Peyer's patch (tissue), 4 donors: ENCODE results near the gene FCER2. TPM values are rescaled to one million over a fixed set of nuclear protein-coding genes. Genes with fewer than 3 reads are reported as not detected.

Experiments used
- DNase-seq, 3 donors: peaks; one replicate each; pipeline ENCODE4 v3.0.0-alpha.2; 2017 to 2019
- H3K27ac ChIP-seq, 4 donors: fragments of 200-600 bp; sonication (generic); one replicate each; pipeline ENCODE4 v1.5.1; 2016 to 2019
- H3K27me3 ChIP-seq, 2 donors: fragments of 200-600 bp; sonication (generic); one replicate each; pipeline ENCODE4 v1.5.1; 2019
- H3K36me3 ChIP-seq, 3 donors: fragments of 200-600 bp; sonication (generic); one replicate each; pipeline ENCODE4 v1.5.1; 2016 to 2019
- H3K4me1 ChIP-seq, 4 donors: fragments of 200-600 bp; sonication (generic); one replicate each; pipeline ENCODE4 v1.5.1; 2016 to 2019
- H3K4me3 ChIP-seq, 4 donors: fragments of 200-600 bp; sonication (generic); 1 replicate in 3 of 4; 2 replicates in 1 of 4; pipeline ENCODE4 v1.5.1; 2016 to 2019; ENCODE audit warnings: mild to moderate bottlenecking in 1 of 4
- H3K9me3 ChIP-seq, 4 donors: fragments of 200-600 bp; sonication (generic); one replicate each; pipeline ENCODE4 v1.5.1; 2016 to 2019; ENCODE audit warnings: mild to moderate bottlenecking in 1 of 4
- POLR2A ChIP-seq, 2 donors: fragments of 450-650 bp; IDR thresholded peaks; one replicate each; pipeline ENCODE4 v1.5.1; 2017; ENCODE audit warnings: antibody characterized with exemption in 2 of 2, mild to moderate bottlenecking in 2 of 2, moderate library complexity in 2 of 2
- total RNA-seq, 4 donors: library from RNA; depleted of rRNA; stranded (reverse); fragments of >200 nt; gene quantifications; one replicate each; pipeline ENCODE4 v1.1.0, GENCODE V29; 2016
- TF ChIP-seq, protein P1 (sequence below), 6 experiments: fragments of 450-650 bp in 4 of 6; fragments of 200-600 bp in 2 of 6; sonication (generic) in 1 of 6; IDR thresholded peaks; one replicate each; pipeline ENCODE4 v1.5.1; 2017 to 2019; ENCODE audit warnings: antibody characterized with exemption in 6 of 6, mild to moderate bottlenecking in 3 of 6, moderate library complexity in 1 of 6

FCER2 gene
- total RNA-seq, 4 donors from 2014 or later: 2.0 to 10.7 TPM; not detected in 2

DNA sequence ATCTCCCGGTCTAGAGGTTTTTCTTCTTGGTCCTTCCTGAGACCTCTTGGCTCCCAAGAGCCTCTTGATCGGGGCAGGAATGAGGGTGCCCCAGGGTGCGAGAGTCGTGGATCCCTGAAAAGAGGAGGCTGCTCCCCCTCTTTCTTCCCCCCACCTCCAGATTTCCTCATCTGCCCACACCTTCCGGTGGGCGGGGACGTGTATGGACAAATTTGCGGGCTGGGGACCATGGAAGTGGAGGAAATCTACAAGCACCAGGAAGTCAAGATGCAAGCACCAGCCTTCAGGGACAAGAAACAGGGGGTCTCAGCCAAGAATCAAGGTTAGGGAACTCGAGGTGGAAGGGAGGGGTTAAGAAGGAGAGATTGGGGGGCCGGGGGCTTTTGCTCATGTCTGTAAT, 25.1 kb downstream of the FCER2 start, which contains the start of gene MCEMP1:
TSS of gene MCEMP1 (plus strand) at position 237 of the 400 bp plus-strand sequence. CDS start at position 268, 31 bp downstream.
- Histone ChIP-seq H3K9me3 (no peaks in the 10 kb centered on the region), H3K27me3 (no peaks in the 10 kb centered on the region), H3K4me1 (peaks cover 0 to 12% (median 2%) of the 10 kb centered on the region in 4 donors), H3K27ac (no peak within 1 kb of the TSS), H3K36me3 (no peaks in the 10 kb centered on the region), H3K4me3 (no peak within 1 kb of the TSS)
- DNase-seq: no peak
- TF ChIP-seq POLR2A (IDR thresholded peaks at IDR 0.05): no peak
- TF ChIP-seq, protein P1, sequence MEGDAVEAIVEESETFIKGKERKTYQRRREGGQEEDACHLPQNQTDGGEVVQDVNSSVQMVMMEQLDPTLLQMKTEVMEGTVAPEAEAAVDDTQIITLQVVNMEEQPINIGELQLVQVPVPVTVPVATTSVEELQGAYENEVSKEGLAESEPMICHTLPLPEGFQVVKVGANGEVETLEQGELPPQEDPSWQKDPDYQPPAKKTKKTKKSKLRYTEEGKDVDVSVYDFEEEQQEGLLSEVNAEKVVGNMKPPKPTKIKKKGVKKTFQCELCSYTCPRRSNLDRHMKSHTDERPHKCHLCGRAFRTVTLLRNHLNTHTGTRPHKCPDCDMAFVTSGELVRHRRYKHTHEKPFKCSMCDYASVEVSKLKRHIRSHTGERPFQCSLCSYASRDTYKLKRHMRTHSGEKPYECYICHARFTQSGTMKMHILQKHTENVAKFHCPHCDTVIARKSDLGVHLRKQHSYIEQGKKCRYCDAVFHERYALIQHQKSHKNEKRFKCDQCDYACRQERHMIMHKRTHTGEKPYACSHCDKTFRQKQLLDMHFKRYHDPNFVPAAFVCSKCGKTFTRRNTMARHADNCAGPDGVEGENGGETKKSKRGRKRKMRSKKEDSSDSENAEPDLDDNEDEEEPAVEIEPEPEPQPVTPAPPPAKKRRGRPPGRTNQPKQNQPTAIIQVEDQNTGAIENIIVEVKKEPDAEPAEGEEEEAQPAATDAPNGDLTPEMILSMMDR (IDR thresholded peaks at IDR 0.05): no peak

DNA sequence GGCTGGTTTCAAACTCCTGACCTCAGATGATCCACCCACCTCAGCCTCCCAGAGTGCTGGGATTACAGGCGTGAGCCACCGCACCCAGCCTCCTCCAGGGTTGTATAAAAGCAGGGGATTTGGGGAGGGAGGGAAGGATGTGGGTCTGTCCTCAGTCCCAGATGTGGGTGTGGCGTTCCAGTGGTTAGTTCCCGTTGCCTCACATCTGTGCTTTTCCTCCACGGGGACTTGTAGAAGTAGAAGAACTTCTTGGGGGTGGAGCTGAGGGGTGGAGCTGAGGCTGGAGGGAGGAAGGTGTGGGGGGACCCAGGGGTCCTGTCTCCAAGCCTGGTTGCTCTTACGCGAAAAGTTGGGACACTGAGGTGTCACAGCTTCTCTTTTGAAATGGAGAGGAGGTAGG, 25.6 kb downstream of the FCER2 start:
- Histone ChIP-seq H3K36me3 (no peaks in the 10 kb centered on the region), H3K9me3 (no peaks in the 10 kb centered on the region), H3K27ac (no peak overlapping the region), H3K4me1 (peaks cover 0 to 11% (median 2%) of the 10 kb centered on the region in 4 donors), H3K4me3 (no peak overlapping the region), H3K27me3 (no peaks in the 10 kb centered on the region)
- DNase-seq: peak in 1 of 3 donors; percentile 33
- TF ChIP-seq, protein P1 (IDR thresholded peaks at IDR 0.05): no peak
- TF ChIP-seq POLR2A (IDR thresholded peaks at IDR 0.05): no peak

DNA sequence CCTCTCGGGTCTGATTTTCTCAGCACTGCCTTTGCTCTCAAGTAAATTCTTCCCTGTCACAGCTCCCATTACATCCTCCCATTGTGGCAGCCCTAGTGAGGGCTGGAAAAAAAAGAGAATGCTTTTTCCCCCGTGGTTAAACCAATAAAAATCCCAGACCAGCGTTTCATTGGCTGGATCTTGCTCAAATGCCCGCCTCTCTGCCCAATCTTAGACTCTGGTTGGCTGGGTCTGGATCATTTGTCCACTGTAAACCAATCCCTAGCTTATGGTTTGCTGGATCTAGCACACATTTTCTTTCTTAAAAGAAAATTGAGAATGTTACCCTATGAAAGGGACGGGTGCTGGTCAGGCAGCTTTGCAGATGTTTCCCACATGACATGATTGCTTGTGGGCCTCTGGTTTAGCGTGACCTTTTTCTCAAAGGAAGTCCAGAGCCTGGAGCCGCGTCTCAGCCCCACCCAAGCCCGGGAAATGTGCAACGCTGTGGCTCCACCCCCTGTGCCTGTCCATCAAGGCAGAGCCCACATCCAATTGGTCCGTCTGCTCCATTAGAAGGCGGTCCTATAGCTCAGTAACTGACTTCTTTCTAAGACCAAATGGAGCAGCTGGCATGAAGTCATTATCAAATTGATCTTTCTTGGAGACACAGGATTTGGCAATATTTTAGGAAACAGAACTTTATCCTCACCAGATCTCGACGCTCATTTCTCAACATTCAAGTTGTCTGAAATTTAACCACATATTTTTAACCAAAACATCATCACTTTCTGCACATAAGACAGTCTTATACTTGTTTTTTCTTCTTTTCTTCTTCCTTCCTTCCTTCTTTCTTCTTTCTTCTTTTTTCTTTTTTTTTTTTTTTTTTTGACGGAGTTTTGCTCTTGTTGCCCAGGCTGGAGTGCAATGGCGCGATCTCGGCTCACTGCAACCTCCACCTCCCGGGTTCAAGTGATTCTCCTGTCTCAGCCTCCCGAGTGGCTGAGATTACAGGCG, 27.6 kb downstream of the FCER2 start:
- Histone ChIP-seq H3K27ac (no peak overlapping the region), H3K36me3 (no peaks in the 10 kb centered on the region), H3K9me3 (no peaks in the 10 kb centered on the region), H3K4me3 (no peak overlapping the region), H3K27me3 (no peaks in the 10 kb centered on the region), H3K4me1 (peaks cover 0 to under 1% (median 0%) of the 10 kb centered on the region in 4 donors)
- TF ChIP-seq, protein P1 (IDR thresholded peaks at IDR 0.05): no peak
- TF ChIP-seq POLR2A (IDR thresholded peaks at IDR 0.05): no peak
- peak in 2 of 3 donors; percentile 73 to 79 for DNase-seq

DNA sequence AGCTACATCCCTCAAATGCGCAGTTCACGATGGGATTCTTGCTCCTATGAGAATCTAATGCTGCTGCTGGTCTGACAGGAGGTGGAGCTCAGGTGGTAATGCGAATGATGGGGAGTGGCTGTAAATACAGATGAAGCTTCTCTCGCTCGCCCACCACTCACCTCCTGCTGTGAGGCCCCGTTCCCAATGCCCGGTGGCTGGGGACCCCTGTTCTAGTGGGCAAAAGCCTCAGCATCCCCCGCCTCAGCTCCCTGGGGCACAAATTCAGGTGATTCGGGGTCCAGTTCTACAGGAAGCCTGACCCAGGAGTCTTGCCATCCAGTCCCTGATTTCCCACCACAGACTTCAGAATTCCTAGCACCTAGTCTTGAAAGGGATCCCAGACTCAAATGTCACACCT, 29.4 kb downstream of the FCER2 start:
- Histone ChIP-seq H3K36me3 (no peaks in the 10 kb centered on the region), H3K27ac (no peak overlapping the region), H3K4me3 (no peak overlapping the region), H3K9me3 (no peaks in the 10 kb centered on the region), H3K27me3 (no peaks in the 10 kb centered on the region), H3K4me1 (no peaks in the 10 kb centered on the region)
- DNase-seq: no peak
- TF ChIP-seq, protein P1 (IDR thresholded peaks at IDR 0.05): no peak
- no peak for TF ChIP-seq POLR2A (IDR thresholded peaks at IDR 0.05)

DNA sequence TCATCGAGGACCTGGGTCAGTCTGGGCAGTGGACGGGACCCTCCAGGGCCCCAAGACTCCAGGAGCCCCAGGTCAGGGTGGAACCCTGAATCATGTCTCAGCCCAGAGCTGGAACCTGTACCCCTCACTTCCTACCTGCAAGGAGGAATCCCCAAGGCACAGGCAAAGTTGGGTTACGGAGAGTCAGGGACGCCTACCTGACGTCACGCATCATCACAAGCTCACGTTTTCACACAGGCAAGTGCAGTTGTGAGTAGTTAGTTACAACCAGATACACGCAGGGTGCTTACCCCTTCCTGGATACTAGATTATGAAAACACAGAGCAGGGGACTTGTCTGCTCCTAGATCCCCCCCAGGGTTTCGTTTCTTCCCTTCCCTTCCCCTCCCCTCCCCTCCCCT, 31.1 kb downstream of the FCER2 start:
- no peak for DNase-seq
- Histone ChIP-seq H3K27me3 (no peaks in the 10 kb centered on the region), H3K36me3 (no peaks in the 10 kb centered on the region), H3K4me3 (no peak overlapping the region), H3K9me3 (no peaks in the 10 kb centered on the region), H3K4me1 (no peaks in the 10 kb centered on the region), H3K27ac (no peak overlapping the region)
- TF ChIP-seq, protein P1 (IDR thresholded peaks at IDR 0.05): no peak
- no peak for TF ChIP-seq POLR2A (IDR thresholded peaks at IDR 0.05)
